Measurements from ENCODE around the gene CERS6.

- TF ChIP-seq CTCF (IDR thresholded peaks at IDR 0.05) (no peak), POLR2A (IDR thresholded peaks at IDR 0.05) (no peak)
Observed at GRCh38 chr2:168790226-168790902, 334.3 kb downstream of the CERS6 start.
